HG02798 (cell line): ENCODE measurements around the gene SORD.
"Not testable (repeated sequence)": the region's sequence is repeated elsewhere in the genome, so short reads cannot be mapped to it uniquely, and the experiment has no call there.

Source experiments
- ATAC-seq: cut with Tn5 transposase; IDR thresholded peaks from one replicate; pipeline ENCODE4 v1.9.1; 2021; ENCODE audit warnings: mild to moderate bottlenecking; ENCODE audit not compliant: unreplicated experiment, poor library complexity

SORD gene

DNA sequence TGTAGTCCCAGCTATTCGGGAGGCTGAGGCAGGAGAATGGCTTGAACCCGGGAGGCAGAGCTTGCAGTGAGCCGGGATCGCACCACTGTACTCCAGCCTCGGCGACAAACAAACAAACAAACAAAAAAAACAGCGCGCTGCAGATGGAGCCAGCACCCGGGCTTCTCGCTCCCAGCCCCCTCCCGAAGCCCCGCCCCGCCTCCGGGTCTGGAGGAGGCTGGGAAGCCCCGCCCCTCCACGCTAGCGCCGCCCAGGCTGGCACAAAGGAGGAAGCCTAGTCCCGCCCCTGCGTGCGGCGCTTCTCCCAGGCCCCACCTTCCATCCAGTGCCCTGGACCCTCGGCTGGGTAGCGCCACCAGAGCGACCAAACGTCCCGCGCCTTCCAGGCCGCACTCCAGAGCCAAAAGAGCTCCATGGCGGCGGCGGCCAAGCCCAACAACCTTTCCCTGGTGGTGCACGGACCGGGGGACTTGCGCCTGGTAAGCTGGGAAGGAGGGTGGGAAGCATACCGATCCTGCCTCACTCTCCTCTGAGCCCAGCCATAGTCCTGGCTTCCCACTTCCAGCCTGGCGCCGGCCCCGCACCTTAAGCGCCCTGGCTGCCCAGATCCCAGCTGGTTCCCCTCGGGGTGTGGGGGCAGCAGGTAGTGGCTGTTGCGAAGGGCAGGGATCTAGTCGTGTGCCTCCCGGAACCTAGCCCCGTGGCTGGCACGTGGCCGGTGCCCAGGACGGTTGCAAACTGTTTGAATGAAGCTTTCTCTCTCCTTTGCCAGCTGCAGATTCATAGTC lies at the start of gene SORD:
TSS of gene SORD (plus strand) at position 325 of the 788 bp plus-strand sequence. CDS start at position 414, 89 bp downstream.
- peak; percentile 96 for ATAC-seq

DNA sequence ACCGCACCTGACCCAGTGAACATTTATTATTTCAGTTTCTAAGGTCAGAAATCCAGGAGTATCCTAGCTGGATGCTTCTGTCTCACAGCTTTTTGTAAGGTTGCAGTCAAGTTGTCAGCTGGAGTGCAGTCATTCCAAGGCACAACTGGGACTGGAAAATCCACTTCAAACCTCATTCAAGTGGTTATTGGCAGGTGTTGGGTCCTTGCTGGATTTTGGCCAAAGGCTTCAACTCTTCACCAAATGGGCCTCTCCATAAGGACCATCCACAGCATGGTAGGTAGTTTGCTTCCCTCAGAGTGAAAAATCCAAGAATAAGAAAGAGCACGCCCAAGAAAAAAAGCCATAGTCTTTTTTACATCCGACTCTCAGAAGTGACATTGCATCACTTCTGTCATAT lies 46.8 kb upstream of the SORD start:
- ATAC-seq: not testable (repeated sequence)

DNA sequence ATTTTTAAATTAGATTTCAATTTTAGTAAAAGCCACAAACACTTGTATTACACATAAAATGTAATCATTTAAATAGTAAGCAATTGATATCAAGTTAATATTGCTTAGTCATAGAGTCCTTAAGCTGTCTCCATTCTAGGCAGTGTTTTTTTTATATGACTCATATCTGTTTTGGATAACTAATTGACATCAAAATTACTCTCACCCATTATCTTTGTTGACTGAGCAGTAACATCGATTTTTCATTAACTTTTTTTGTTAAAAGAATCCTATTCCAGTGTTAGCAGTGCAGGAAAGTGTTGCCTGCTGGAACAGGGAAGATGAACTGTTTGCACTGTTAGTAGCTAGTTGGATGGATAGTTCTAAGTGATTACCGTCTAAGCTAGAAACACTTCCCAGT lies 45.2 kb upstream of the SORD start:
- ATAC-seq: not testable (repeated sequence)

DNA sequence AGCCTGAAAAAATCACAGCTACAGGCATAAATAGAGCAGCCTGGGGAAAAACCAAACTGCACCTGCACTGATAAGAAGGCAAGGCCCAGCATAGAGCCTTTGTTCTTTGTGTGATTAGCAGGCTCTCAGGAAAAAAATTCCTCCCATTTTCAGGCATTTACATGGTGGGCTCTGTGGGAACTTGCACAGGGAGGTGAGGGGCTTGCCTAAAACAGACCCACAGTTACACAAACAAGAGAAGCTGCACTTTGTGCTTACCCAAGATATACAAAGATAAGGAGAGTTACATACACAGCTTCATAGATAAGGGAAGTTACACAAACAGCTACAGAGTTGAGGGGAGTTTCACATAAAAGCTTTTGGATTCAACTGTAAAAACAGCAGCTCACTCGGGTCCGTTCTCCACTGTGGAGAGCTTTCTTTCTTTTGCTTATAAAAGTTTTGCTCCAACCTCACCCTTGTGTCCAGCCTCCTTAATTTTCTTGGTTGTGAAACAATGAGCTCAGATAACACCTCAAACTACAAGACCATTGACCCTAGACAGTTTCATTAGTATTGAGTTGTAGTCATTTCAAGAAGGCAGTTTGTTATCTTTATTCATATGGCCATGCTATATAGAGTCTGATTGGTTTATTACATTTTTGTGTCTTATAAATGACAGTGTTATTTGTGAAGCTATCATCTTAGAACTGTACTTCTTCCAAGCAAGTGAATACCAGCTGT lies 43.2 kb upstream of the SORD start:
- ATAC-seq: not testable (repeated sequence)

DNA sequence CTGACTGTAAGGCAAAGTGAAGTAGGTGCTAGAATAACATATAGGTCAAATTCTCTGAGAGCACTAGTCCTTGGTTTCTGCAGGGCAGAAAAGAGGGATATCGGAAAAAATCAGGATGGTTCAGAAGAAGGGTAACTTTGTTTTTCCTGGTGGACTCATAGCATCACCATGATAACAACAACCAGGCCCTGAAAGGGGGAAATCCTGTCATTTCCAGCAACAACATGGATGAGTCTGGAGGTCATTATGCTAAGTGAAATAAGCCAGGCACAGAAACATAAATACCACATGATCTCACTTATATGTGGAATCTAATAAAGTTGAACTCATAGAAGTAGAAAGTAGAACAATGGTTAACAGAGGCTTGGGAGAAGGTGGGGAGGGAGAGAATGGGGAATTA lies 38.9 kb upstream of the SORD start:
- ATAC-seq: not testable (repeated sequence)

DNA sequence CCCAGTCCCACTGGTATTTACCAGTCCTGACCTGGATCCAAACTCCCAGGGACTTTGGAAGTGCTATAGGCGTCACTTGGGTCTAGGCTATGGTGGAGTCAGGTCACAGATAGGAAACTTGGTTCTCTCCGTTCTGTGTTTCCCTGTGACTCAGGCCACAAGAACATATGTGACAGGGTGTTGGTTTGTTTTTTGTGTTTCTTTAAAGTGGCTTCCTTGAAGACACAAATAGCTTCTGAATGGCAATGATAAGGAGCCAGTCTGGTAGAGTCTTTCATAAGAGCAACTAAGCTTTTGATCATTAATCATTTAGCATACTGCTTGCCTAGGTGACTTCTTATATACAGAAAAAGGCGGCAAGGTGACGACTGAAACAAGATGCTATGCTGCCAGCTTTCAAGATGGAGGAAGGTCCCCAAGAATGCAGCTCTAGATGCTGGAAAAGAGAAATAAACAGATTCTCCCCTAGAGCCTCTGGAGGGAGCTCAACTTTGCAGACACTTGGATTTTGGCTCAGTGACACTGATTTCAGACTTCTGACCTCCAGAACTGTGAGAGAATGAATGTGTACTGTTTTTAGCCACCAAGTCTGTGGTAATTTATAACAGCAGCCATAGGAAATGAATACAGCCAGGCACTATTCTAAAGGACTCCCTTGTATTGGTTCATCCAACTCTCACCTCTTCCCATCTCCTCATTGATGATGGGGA lies 36.5 kb upstream of the SORD start:
- not testable (repeated sequence) for ATAC-seq

DNA sequence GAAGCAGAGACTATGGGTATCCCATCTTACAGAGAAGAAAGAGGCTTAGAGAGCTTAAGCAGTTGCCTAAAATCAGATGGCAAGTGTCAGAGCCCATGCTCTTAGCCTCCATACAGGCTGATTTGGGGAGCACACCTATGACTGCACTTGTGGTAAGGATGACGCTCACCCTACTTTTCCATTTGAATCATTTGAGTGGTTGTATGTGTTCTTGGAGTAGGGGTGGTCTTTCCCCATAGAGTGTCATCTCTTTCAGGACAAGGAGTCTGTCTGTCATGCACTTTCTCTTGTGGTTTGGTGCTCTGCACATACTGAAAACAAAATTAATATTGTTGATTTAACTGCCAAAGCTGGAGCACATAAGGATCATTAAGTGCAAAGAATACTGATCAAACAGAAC lies 35.3 kb upstream of the SORD start:
- ATAC-seq: not testable (repeated sequence)

DNA sequence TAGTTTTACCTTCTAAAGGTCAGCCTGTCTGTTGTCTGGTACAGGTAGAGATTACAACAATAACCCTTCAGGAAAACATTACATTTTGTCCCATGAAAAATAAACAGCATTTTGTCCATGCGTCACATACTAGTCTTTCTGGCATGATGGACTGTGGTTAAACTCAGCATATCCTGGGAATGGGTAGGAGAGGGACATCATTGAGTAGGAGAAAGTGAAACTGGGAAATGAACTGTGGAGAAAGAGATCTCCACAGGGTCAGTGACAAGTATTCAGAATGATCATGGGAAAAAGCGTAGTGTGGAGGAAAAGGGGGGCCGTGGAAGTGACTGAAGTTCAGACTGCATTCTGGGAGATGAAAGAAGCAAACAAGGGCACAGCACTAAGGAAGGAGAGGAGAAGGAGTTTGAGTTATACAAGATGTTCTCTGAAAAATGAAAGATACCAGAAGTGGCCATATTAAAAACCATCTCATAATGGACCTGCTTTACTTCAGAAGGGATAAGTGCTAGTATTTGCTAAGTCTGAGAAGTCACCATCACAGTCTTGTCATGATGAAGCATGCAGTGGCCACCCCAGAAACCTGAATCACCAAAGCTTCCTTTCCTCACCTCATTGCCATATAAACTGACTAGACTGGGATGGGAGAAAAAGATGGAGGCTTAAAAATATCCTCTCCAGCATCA lies 34.7 kb upstream of the SORD start:
- ATAC-seq: not testable (repeated sequence)

DNA sequence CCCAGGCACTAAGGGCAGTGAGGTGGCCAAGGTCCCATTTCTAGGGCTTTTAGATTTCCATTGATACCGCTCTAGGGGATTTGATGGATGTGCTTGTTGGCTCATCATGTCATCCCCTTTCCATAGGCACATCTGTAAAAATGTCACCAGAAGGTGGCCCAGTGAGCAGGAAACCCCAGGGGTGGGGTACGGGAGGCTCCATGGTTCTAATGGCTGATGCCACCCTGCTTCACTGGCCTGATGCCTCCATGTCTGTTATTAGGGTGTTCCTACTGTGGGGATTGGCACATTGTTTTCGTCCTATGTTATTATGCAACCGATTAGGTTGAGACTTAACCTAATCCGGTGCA lies 34.1 kb upstream of the SORD start:
- ATAC-seq: not testable (repeated sequence)

DNA sequence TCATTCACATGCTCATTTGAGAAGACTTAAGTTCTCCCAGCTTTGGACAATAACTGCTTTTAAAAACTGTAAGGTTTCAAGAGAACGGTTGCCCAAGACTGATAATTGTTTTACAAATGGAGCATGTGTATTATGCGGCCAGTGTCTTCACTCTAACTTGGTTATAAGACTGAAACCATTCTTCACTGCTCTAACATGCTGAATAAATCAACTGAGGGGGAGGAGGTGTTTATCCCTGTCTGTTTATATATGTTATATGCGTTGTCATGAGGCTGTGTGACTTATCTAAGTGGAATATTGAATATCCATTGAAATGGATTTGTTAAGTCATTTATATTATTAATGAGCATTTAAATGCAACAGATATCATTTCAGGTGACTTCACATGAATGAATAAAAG lies 25.4 kb upstream of the SORD start:
- ATAC-seq: not testable (repeated sequence)

DNA sequence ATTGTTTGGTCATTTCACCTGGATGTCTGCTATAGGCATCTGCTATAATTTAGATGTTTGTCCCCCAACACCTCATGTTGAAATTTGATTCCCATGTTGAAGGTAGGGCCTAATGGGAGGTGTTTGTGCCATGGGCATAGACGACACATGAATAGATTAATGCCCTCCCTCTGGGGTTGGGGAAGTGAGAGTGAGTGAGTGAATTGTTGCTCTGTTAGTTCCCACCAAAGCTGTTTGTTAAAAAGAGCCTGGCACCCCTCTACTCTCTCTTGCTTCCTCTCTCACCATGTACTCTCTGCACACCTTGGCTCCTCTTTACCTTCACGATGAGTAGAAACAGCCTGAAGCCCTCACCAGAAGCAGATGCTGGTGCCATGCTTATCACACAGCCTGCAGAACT lies 23.9 kb upstream of the SORD start:
- no peak for ATAC-seq

DNA sequence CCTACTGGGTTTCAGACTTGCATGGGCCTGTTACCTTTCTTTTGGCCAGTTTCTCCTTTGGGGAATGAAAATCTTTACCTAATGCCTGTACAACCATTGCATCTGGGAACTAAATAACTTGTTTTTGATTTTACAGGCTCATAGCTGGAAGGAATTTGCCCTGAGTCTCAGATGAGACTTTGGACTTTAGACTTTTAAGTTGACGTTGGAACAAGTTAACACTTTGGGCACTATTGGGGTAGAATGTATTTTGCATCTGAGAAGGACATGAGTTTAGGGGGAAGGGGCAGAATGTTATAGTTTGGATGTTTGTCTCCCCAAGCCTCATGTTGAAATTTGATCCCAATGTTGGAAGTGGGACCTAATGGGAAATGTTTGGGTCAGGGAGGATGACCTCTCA lies 21.8 kb upstream of the SORD start:
- not testable (repeated sequence) for ATAC-seq

DNA sequence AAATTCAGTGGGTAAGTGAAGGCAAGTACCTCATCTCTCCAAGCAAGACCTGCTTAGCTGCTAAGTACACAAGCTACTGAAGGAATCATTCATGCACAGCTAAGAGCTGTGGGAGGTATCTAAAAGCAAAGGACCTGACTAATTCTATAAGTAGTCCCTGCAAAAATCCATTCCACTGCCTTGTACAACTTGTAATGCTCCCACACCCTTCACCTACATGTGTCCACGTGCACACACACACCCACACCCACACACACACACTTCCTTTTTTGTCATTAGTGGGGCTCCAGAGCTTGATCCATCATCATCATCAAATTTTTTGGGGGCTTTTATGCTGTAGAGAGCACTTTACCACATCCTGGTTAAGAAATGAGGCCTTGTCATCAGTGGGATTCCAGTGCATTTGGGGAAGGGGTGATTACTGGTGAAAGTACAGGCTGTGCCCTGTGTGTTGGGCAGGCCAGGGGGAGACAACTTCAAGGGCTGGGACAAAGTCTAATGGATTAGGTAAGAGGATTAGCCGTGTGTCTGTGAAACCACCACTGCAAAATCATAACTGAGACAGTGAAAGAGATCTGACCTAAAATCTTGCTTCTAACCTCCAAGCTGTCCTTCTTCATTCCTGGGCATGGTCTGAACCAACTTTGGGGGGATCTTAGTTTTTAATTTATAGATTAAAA lies 19.1 kb upstream of the SORD start:
- ATAC-seq: not testable (repeated sequence)

DNA sequence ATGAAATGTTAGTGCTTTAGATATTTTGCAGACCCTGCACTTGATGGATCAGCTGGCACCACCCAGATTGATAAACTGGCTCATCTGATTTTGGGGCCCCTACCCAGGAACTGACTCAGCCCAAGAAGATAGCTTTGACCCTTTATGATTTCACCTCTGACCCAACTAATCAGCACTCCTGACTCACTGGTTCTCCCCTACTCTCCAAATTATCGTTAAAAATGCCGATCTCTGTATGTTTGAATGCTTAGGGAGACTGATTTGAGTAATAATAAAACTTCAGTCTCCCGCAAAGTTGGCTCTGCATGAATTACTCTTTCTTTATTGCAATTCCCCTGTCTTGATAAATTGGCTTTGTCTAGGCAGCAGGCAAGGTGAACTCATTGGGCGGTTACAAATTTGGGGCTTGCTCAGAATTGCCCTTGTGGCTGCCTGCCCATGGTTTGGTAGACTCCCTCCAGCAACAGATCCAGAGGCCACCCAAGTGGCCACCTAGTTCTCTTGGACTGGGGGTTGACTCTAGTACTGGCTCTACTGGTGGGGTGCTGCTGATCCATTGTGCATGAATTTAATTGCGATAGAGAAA lies 18.3 kb upstream of the SORD start:
- not testable (repeated sequence) for ATAC-seq

DNA sequence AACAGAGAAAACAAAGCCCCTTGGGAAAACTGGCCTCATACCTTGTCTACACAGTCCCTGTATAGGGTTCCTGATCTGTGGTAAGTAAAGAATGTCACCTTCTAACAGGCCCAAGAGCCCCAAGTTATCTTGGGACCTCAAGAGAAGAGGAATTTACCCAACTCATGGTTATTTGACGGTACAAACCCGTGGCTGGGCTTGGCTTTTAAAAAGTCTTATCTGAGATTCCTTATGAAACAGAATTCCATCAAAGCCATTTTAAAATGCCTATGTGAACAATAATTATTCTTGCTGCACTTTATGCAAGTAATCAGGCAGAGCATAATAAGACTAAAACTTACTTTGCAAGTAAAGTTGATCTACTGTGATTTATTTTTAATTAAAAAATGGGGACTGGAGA lies 13.9 kb upstream of the SORD start:
- ATAC-seq: no peak

DNA sequence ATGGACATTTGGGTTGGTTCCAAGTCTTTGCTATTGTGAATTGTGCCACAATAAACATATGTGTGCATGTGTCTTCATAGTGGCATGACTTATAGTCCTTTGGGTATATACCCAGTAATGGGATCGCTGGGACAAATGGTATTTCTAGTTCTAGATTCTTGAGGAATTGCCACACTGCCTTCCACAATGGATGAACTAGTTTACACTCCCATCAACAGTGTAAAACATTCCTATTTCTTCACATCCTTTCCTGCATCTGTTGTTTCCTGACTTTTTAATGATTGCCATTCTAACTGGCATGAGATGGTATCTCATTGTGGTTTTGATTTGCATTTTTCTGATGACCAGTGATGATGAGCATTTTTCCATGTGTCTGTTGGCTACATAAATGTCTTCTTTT lies 7.9 kb upstream of the SORD start:
- not testable (repeated sequence) for ATAC-seq

DNA sequence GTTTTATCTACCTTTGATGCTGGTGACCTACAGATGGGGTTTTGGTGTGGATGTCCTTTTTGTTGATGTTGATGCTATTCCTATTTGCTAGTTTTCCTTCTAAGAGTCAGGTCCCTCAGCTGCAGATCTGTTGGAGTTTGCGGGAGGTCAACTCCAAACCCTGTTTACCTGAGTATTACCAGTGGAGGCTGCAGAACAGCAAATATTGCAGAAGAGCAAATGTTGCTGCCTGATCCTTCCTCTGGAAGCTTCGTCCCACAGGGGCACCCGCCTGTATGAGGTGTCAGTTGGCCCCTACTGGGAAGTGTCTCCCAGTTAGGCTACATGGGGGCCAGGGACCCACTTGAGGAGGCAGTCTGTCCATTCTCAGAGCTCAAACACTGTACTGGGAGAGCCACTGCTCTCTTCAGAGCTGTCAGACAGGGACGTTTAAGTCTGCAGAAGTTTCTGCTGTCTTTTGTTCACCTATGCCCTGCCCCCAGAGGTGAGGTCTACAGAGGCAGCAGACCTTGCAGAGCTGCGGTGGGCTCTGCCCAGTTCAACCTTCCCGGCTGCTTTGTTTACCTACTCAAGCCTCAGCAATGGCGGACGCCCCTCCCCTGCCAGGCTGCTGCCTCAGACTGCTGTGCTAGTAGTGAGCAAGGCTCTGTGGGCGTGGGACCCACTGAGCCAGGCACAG lies 2.6 kb upstream of the SORD start:
- ATAC-seq: not testable (repeated sequence)

DNA sequence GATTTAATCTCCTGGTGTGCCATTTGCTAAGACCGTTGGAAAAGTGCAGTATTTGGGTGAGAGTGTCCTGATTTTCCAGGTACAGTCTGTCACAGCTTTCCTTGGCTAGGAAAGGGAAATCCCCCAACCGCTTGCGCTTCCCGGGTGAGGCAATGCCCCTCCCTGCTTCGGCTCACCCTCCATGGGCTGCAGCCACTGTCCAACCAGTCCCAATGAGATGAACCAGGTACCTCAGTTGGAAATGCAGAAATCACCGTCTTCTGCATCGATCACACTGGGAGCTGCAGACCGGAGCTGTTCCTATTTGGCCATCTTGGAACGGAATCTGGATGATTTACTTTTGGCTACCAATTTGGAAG lies 2.1 kb upstream of the SORD start:
- not testable (repeated sequence) for ATAC-seq

DNA sequence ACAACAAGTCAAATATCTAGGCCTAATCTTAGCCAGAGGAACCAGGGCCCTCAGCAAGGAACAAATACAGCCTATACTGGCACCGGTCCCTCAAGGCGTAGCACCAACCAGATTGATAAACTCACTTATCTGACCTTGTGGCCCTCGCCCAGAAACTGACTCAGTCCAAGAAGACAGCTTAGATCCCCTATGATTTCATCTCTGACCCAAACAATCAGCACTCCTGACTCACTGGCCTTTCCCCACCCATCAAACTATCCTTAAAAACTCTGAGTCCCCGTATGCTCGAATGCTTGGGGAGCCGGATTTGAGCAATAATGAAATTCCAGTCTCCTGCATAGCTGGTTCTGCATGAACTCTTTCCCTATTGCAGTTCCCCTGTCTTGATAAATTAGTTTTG lies 1.6 kb upstream of the SORD start:
- ATAC-seq: no peak
